ENCODE results near the gene SMC1B.

- TF ChIP-seq CTCF (IDR thresholded peaks at IDR 0.05 in 8 of 11, conservative IDR thresholded peaks at IDR 0.05 in 3 of 11) (peak in 1 of 11 experiments; percentile 7), POLR2A (IDR thresholded peaks at IDR 0.05) (no peak)
Observed at GRCh38 chr22:45413368-45414211, at the start of gene SMC1B, which contains the start of gene RIBC2.

Data from spleen (tissue), 7 donors.